Naive thymus-derived CD4-positive, alpha-beta T cell (primary cell): ENCODE measurements around the gene MAJIN. TPM values are rescaled to one million over a fixed set of nuclear protein-coding genes. Genes with fewer than 3 reads are reported as not detected.
"Not testable (repeated sequence)": the region's sequence is repeated elsewhere in the genome, so short reads cannot be mapped to it uniquely, and the experiment has no call there.

Experiments
- ATAC-seq: fragments of 150-1000 bp; cut with Tn5 transposase; 2 replicates; pipeline ENCODE4 v1.10.0; 2021; ENCODE audit warnings: mild to moderate bottlenecking, moderate library complexity
- CTCF ChIA-PET: fragments of 350-600 bp; sonication (Branson Sonifier 250); formaldehyde crosslinking; loops from one replicate; lab custom pipeline; 2021; ENCODE audit warnings: antibody characterized with exemption; lab: Charles Lee
- POLR2A ChIA-PET: fragments of 350-600 bp; sonication (Branson Sonifier 250); formaldehyde crosslinking; loops from one replicate; lab custom pipeline; 2021; ENCODE audit warnings: antibody characterized with exemption, inconsistent platforms; lab: Charles Lee
- DNase-seq, 9 donors: peaks; one replicate each; pipeline versions ENCODE4 v3.0.0 to v3.0.0-alpha.2; 2020 to 2022; ENCODE audit warnings: mixed read lengths in 1 of 9
- H3K27ac ChIP-seq: one replicate; pipeline ENCODE4 v1.7.0; 2013; ENCODE audit warnings: mild to moderate bottlenecking, low read depth, low read length, moderate library complexity
- H3K27me3 ChIP-seq, 2 donors: one replicate each; pipeline ENCODE4 v1.7.0; 2013; ENCODE audit warnings: low read length in 2 of 2, mild to moderate bottlenecking in 2 of 2, moderate library complexity in 2 of 2; ENCODE audit not compliant: control insufficient read depth in 2 of 2, insufficient read depth in 2 of 2
- H3K36me3 ChIP-seq, 3 experiments: 1 replicate in 2 of 3; 2 replicates in 1 of 3; pipeline ENCODE4 v1.7.0; 2013; ENCODE audit warnings: low read length in 3 of 3, mild to moderate bottlenecking in 3 of 3, moderate library complexity in 1 of 3; ENCODE audit not compliant: insufficient read depth in 3 of 3, control insufficient read depth in 2 of 3
- H3K4me1 ChIP-seq, 2 donors: one replicate each; pipeline ENCODE4 v1.7.0; 2013; ENCODE audit warnings: low read length in 2 of 2, mild to moderate bottlenecking in 2 of 2, moderate library complexity in 1 of 2; ENCODE audit not compliant: control insufficient read depth in 2 of 2, insufficient read depth in 2 of 2
- H3K4me3 ChIP-seq: 2 replicates; pipeline ENCODE4 v1.7.0; 2013; ENCODE audit warnings: mild to moderate bottlenecking, low read length
- H3K9me3 ChIP-seq, 3 experiments: 1 replicate in 2 of 3; 2 replicates in 1 of 3; pipeline ENCODE4 v1.7.0; 2013; ENCODE audit warnings: low read length in 3 of 3; ENCODE audit not compliant: control insufficient read depth in 2 of 3
- H3K27ac Mint-ChIP-seq, 9 donors: one replicate each; pipeline ENCODE4 v1.8.0; 2020 to 2022; ENCODE audit warnings: mixed read lengths in 9 of 9, mild to moderate bottlenecking in 8 of 9, moderate library complexity in 5 of 9, inconsistent platforms in 2 of 9
- H3K27me3 Mint-ChIP-seq, 5 donors: one replicate each; pipeline ENCODE4 v1.8.0; 2021 to 2022; ENCODE audit warnings: mixed read lengths in 5 of 5, mild to moderate bottlenecking in 1 of 5
- H3K36me3 Mint-ChIP-seq, 5 donors: one replicate each; pipeline ENCODE4 v1.8.0; 2020 to 2022; ENCODE audit warnings: mixed read lengths in 5 of 5, mild to moderate bottlenecking in 3 of 5, inconsistent platforms in 1 of 5
- H3K4me1 Mint-ChIP-seq, 7 donors: one replicate each; pipeline ENCODE4 v1.8.0; 2020 to 2022; ENCODE audit warnings: mixed read lengths in 7 of 7, mild to moderate bottlenecking in 3 of 7, inconsistent platforms in 1 of 7
- H3K4me3 Mint-ChIP-seq, 10 donors: one replicate each; pipeline ENCODE4 v1.8.0; 2020 to 2022; ENCODE audit warnings: mild to moderate bottlenecking in 10 of 10, mixed read lengths in 10 of 10, moderate library complexity in 6 of 10, inconsistent platforms in 2 of 10
- H3K9me3 Mint-ChIP-seq, 11 donors: one replicate each; pipeline ENCODE4 v1.8.0; 2020 to 2022; ENCODE audit warnings: mixed read lengths in 11 of 11, mild to moderate bottlenecking in 4 of 11, inconsistent platforms in 1 of 11, moderate library complexity in 1 of 11
- intact Hi-C, 2 donors: fragments of 100-400 bp; cut with micrococcal nuclease; formaldehyde crosslinking; loops; one replicate each; pipeline ENCODE4 v1.15.1; 2023
- polyA plus RNA-seq, 2 donors: library from polyadenylated mRNA; unstranded; fragments of 300-500 nt; fragmentation: Illumina TruSeq; gene quantifications; one replicate each; pipeline ENCODE4 v1.2.3, GENCODE V29; 2021
- total RNA-seq, 6 experiments: library from RNA in 5 of 6; stranded (reverse) in 5 of 6; gene quantifications; 1 replicate in 5 of 6; 2 replicates in 1 of 6; pipeline ENCODE4 v1.2.3 and lab custom pipeline; 2021 to 2026

The MAJIN gene
- total and polyA plus RNA-seq, 7 experiments from 2014 or later, result 0.48 to 1.2 (median 0.94) TPM; not detected in 2

DNA sequence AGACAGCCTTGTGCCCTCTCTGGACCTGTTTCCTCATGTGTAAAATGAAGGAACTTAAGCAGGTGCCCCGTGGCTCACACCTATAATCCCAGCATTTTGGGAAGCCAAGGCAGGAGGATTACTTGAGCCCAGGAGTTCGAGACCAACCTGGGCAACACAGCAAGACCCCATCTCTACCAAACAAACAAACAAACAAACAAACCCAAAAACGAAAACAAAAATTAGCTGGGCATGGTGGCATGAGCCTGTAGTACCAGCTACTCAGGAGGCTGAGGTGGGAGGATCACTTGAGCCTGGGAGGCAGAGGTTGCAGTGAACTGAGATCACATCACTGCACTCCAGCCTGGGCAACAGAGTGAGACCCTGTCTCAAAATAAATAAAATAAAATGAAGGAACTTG, 32.1 kb upstream of the MAJIN start:
- H3K36me3 ChIP-seq, ATAC-seq, DNase-seq, H3K4me3 ChIP-seq, H3K27ac ChIP-seq, H3K9me3 Mint-ChIP-seq, H3K27me3 ChIP-seq, intact Hi-C loops, H3K4me3 Mint-ChIP-seq, H3K4me1 Mint-ChIP-seq, H3K9me3 ChIP-seq, H3K4me1 ChIP-seq, H3K27me3 Mint-ChIP-seq, H3K27ac Mint-ChIP-seq, H3K36me3 Mint-ChIP-seq: not testable (repeated sequence)
- ChIA-PET CTCF (interaction anchor here (0.6 kb wide), 1 partner anchor 308 kb away, joined by 5 read pairs; no protein-coding TSS in a partner anchor), POLR2A (interaction anchor here (1.6 kb wide), 1 partner anchor 9 kb away, joined by 3 read pairs; no protein-coding TSS in a partner anchor)

DNA sequence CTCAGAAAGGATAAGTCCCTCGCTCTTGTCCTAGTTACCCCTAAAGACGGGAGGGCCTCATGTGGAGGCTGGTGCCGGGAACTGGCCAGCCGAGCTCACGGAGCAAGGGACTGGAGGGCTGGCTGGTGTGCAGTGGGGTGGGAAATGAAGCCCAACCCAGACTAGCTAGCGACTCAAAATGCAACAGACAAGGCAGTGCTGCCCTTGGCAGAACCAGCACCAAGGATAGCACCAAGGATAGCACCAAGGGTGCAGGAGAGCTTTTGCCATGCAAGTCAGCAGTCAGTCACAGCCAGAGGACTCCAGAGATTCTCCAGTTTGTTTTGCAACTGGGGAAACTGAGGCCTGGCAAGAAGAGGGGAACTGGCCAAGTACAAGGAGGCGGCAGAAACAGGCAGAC, 31.4 kb upstream of the MAJIN start:
- ATAC-seq, result no peak

DNA sequence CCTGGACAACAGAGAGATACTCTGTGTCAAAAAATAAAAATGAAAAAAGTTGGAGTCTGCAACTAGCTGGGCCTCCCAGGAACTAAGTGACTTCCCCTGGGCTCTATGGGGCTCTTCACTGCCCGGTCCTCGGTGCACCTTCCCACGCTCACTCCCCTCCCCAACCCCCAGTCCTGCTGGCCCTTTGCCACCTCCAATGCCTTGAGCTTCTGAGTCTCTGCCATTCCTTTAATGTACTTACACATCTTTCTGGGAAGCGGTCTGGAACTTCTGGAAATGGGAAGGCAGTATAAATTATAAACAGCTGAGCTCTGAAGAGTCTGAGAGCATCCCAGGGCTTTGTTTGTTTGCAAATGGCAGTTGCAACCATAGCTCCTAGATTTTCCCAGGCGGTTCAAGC, 30.8 kb upstream of the MAJIN start:
- intact Hi-C loops, result no loop called here
- ATAC-seq (no peak), DNase-seq (no peak)
- Mint-ChIP-seq H3K4me1 (peaks cover 0 to 11% (median 6%) of the 10 kb centered on the region in 7 donors), H3K27ac (no peak overlapping the region), H3K9me3 (no peaks in the 10 kb centered on the region), H3K27me3 (no peaks in the 10 kb centered on the region), H3K4me3 (no peak overlapping the region), H3K36me3 (no peaks in the 10 kb centered on the region)
- no peaks in the 10 kb centered on the region for H3K27me3 ChIP-seq
- ChIA-PET CTCF (no interaction called here), POLR2A (interaction anchor here (0.9 to 1.6 kb wide), 2 partner anchors 10 to 46 kb away, joined by 3 to 4 read pairs; no protein-coding TSS in a partner anchor)
- no peaks in the 10 kb centered on the region for H3K4me1 ChIP-seq
- H3K9me3 ChIP-seq, result no peaks in the 10 kb centered on the region
- no peaks in the 10 kb centered on the region for H3K36me3 ChIP-seq
- no peak overlapping the region for H3K4me3 ChIP-seq
- H3K27ac ChIP-seq, result no peak overlapping the region

More for the DNA sequence above, 31.4 kb upstream of the MAJIN start:
- Mint-ChIP-seq H3K27me3 (no peaks in the 10 kb centered on the region), H3K4me1 (peaks cover 0 to 7% (median 6%) of the 10 kb centered on the region in 7 donors), H3K9me3 (no peaks in the 10 kb centered on the region), H3K4me3 (no peak overlapping the region), H3K36me3 (no peaks in the 10 kb centered on the region), H3K27ac (no peak overlapping the region)
- no peak for DNase-seq
- Histone ChIP-seq H3K4me3 (no peak overlapping the region), H3K27me3 (no peaks in the 10 kb centered on the region), H3K36me3 (no peaks in the 10 kb centered on the region), H3K27ac (no peak overlapping the region), H3K9me3 (no peaks in the 10 kb centered on the region), H3K4me1 (no peaks in the 10 kb centered on the region)
- POLR2A ChIA-PET, result interaction anchor here (0.9 to 1.6 kb wide), 2 partner anchors 9 to 46 kb away, joined by 3 to 4 read pairs; no protein-coding TSS in a partner anchor
- intact Hi-C loops, result no loop called here
- CTCF ChIA-PET, result interaction anchor here (0.6 kb wide), 1 partner anchor 309 kb away, joined by 5 read pairs; no protein-coding TSS in a partner anchor

DNA sequence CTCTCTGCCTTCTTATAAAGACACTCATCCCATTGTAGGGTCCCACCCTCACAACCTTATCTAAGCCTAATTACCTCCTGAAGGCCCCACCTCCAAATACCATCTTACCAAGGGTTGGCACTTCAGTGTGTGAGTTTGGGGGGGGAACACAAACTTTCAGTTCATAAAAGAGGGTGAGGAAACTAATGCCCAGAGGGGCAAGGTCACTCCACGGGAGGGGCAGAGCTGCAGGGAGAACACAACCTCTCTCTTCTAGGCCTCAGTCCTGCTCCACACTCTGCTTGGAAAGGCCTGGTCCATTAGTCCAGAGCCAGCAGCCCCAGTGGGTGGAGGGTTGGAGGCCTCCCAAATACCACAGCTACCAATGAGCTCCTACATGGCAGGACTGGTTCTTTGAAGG, 27.6 kb upstream of the MAJIN start:
- no peak overlapping the region for H3K27ac ChIP-seq
- CTCF ChIA-PET, result no interaction called here
- H3K4me3 Mint-ChIP-seq, result no peak overlapping the region
- no peaks in the 10 kb centered on the region for H3K9me3 Mint-ChIP-seq
- ATAC-seq, result no peak
- POLR2A ChIA-PET, result no interaction called here
- DNase-seq, result no peak
- no peaks in the 10 kb centered on the region for H3K9me3 ChIP-seq
- H3K27me3 ChIP-seq, result no peaks in the 10 kb centered on the region
- no peaks in the 10 kb centered on the region for H3K36me3 Mint-ChIP-seq
- no peaks in the 10 kb centered on the region for H3K4me1 ChIP-seq
- H3K4me3 ChIP-seq, result no peak overlapping the region
- H3K27ac Mint-ChIP-seq, result no peak overlapping the region
- H3K27me3 Mint-ChIP-seq, result peaks cover 0 to 5% (median 0%) of the 10 kb centered on the region in 5 donors
- intact Hi-C loops, result no loop called here
- H3K4me1 Mint-ChIP-seq, result peaks cover 0 to 23% (median 9%) of the 10 kb centered on the region in 7 donors
- no peaks in the 10 kb centered on the region for H3K36me3 ChIP-seq

DNA sequence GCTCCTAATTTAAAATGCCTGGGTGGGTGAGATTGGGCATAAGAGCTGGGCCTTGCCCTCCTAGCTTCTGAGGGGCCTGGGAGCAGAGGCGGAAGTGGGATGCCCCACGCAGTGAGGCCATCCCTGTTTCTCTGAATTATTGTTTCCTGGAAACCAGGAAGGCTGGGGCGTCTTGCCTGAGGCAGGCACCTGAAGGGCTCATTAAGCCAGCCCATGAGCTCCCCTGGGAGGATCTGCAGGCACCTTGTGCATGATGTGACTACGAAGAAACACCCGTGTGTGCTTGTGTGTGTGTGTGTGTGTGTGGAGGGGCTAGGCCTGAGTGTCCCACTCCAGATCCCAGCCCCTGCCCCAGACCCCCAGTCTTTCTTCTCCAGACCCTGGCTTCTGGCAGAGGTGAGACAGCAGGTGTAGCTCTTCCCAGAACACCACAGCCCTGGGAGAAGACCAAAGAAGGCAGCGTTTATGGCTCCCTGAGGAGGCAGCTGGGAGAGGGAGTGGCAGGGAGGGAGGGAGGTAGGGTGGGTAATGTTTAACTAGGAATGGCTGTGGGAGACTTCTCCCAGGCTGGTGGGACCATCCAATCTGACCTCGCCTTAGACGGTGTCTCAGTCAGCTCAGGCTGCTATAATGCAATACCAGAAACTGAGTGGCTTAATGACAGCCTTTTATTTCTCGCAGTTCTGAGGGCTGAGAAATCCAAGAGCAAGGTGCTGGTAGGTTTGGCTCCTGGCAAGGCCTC, 27.0 kb upstream of the MAJIN start:
- no peak for DNase-seq
- Histone ChIP-seq H3K27ac (peak overlapping the region; percentile 1), H3K9me3 (no peaks in the 10 kb centered on the region), H3K27me3 (no peaks in the 10 kb centered on the region), H3K4me1 (no peaks in the 10 kb centered on the region), H3K36me3 (no peaks in the 10 kb centered on the region), H3K4me3 (no peak overlapping the region)
- POLR2A ChIA-PET, result interaction anchor here (0.7 kb wide), 1 partner anchor 139 kb away, joined by 3 read pairs; no protein-coding TSS in a partner anchor
- ATAC-seq, result no peak
- Mint-ChIP-seq H3K27ac (peak overlapping the region in 5 of 9 donors; percentile 4 to 78 (median 51)), H3K36me3 (no peaks in the 10 kb centered on the region), H3K9me3 (no peaks in the 10 kb centered on the region), H3K4me1 (peaks cover 0 to 23% (median 9%) of the 10 kb centered on the region in 7 donors), H3K27me3 (peaks cover 0 to 5% (median 0%) of the 10 kb centered on the region in 5 donors), H3K4me3 (peak overlapping the region in 2 of 10 donors; percentile 48 to 61)
- CTCF ChIA-PET, result interaction anchor here (0.9 kb wide), 1 partner anchor 14 kb away, joined by 3 read pairs; no protein-coding TSS in a partner anchor
- intact Hi-C loops, result no loop called here

DNA sequence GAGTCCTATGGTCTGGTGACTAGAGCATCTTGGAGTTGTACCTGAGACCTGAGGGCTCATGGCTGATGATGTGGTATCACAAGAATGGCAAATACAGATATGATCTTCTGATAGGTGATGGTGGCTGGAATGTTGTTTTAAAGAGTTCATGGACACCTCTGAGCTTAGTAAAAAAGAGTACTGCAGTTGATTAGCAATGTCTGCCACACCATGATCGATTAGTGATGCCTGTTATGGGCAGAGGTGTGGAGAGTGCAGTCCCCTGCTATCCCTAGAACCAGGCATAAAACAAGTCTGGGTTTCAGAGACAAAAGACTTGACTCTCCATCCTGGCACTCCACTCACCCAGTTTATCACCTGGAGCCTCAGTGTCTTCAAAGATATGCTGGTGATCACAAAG, 26.2 kb upstream of the MAJIN start:
- Mint-ChIP-seq H3K4me3 (peak overlapping the region in 2 of 10 donors; percentile 48 to 61), H3K4me1 (peaks cover 0 to 23% (median 9%) of the 10 kb centered on the region in 7 donors), H3K27ac (peak overlapping the region in 5 of 9 donors; percentile 4 to 78 (median 44)), H3K9me3 (no peaks in the 10 kb centered on the region), H3K36me3 (no peaks in the 10 kb centered on the region), H3K27me3 (peaks cover 0 to 5% (median 0%) of the 10 kb centered on the region in 5 donors)
- intact Hi-C loops, result no loop called here
- Histone ChIP-seq H3K36me3 (no peaks in the 10 kb centered on the region), H3K27me3 (no peaks in the 10 kb centered on the region), H3K9me3 (no peaks in the 10 kb centered on the region), H3K27ac (no peak overlapping the region), H3K4me3 (no peak overlapping the region), H3K4me1 (no peaks in the 10 kb centered on the region)
- DNase-seq (no peak), ATAC-seq (no peak)
- POLR2A ChIA-PET, result no interaction called here
- CTCF ChIA-PET, result interaction anchor here (0.9 kb wide), 1 partner anchor 15 kb away, joined by 3 read pairs; no protein-coding TSS in a partner anchor
